NB4 (cell line): ENCODE data around the gene TBC1D21.

Source experiments
- MAX ChIP-seq: IDR thresholded peaks from 2 replicates; pipeline ENCODE4 v1.6.1; 2011; ENCODE audit warnings: low read depth, low read length
- POLR2A ChIP-seq: IDR thresholded peaks from 2 replicates; pipeline ENCODE4 v1.6.1; 2011; ENCODE audit warnings: mild to moderate bottlenecking; ENCODE audit not compliant: insufficient read length; ENCODE audit errors: extremely low read depth
- TF ChIP-seq, protein P1 (sequence below): IDR thresholded peaks from one replicate; pipeline ENCODE4 v1.5.1; 2012; ENCODE audit warnings: low read depth, low read length

DNA sequence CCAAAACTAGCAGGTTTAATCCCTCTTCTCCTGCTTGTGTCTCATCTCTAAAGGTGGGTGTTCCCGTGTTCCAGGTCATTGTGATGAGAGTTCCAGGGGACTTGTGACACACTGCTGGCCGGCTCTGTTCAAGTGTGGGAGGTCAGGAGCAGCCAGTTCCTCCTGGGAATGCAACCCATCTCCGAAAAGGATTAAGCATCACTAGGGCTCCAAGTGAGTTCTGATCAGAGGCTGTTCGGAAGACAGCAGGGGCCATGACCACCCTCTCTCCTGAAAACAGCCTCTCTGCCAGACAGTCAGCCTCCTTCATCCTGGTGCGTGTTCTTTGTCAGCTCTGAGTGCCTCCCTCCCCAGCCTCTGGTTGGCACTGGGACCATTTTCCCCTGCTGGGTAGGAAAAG is at the start of gene TBC1D21:
- TF ChIP-seq MAX (no peak), POLR2A (no peak)
- TF ChIP-seq, protein P1, sequence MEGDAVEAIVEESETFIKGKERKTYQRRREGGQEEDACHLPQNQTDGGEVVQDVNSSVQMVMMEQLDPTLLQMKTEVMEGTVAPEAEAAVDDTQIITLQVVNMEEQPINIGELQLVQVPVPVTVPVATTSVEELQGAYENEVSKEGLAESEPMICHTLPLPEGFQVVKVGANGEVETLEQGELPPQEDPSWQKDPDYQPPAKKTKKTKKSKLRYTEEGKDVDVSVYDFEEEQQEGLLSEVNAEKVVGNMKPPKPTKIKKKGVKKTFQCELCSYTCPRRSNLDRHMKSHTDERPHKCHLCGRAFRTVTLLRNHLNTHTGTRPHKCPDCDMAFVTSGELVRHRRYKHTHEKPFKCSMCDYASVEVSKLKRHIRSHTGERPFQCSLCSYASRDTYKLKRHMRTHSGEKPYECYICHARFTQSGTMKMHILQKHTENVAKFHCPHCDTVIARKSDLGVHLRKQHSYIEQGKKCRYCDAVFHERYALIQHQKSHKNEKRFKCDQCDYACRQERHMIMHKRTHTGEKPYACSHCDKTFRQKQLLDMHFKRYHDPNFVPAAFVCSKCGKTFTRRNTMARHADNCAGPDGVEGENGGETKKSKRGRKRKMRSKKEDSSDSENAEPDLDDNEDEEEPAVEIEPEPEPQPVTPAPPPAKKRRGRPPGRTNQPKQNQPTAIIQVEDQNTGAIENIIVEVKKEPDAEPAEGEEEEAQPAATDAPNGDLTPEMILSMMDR: no peak
